ENCODE data around the gene WHAMM. TPM values are rescaled to one million over a fixed set of nuclear protein-coding genes. Genes with fewer than 3 reads are reported as not detected.

WHAMM gene
- total RNA-seq, 4 donors from 2014 or later, result 9.6 to 17.4 (median 14.2) TPM

- peaks cover 4 to 6% (median 4%) of the 10 kb centered on the region in 4 donors for H3K4me1 ChIP-seq
- intact Hi-C loops (cut with DNase I), result no loop called here
- 76% methylated on average over 2 of the region's 2 CpGs for WGBS
- H3K9me3 ChIP-seq, result no peaks in the 10 kb centered on the region
- no peak for DNase-seq (ENCODE audit: extremely low spot score)
- no peak overlapping the region for H3K27ac ChIP-seq (replicated peaks in 1 of 4)
- no peaks in the 10 kb centered on the region for H3K27me3 ChIP-seq
- no peak overlapping the region for H3K4me3 ChIP-seq
- TF ChIP-seq EP300 (IDR thresholded peaks at IDR 0.05), result no peak
- TF ChIP-seq POLR2AphosphoS5 (IDR thresholded peaks at IDR 0.05), result no peak
- TF ChIP-seq CTCF (IDR thresholded peaks at IDR 0.05), result no peak
- TF ChIP-seq POLR2A (IDR thresholded peaks at IDR 0.05; ENCODE audit: low read depth), result no peak
- H3K36me3 ChIP-seq, result no peaks in the 10 kb centered on the region
These were observed 5.4 kb upstream of the WHAMM start for GRCh38 chr15:82803793-82804574.

GRCh38 chr15:82804575-82804949 lies 4.9 kb upstream of the WHAMM start:
- H3K36me3 ChIP-seq, result no peaks in the 10 kb centered on the region
- H3K27ac ChIP-seq (replicated peaks in 1 of 4), result no peak overlapping the region
- WGBS, result 95% methylated on average over 1 of the region's 1 CpG
- no peaks in the 10 kb centered on the region for H3K9me3 ChIP-seq
- H3K27me3 ChIP-seq, result no peaks in the 10 kb centered on the region
- intact Hi-C loops (cut with DNase I), result no loop called here
- no peak for DNase-seq (ENCODE audit: extremely low spot score)
- TF ChIP-seq POLR2AphosphoS5 (IDR thresholded peaks at IDR 0.05), result no peak
- no peak for TF ChIP-seq CTCF (IDR thresholded peaks at IDR 0.05)
- TF ChIP-seq POLR2A (IDR thresholded peaks at IDR 0.05; ENCODE audit: low read depth), result no peak
- TF ChIP-seq EP300 (IDR thresholded peaks at IDR 0.05), result no peak
- no peak overlapping the region for H3K4me3 ChIP-seq
- H3K4me1 ChIP-seq, result peaks cover 5 to 8% (median 6%) of the 10 kb centered on the region in 4 donors

- intact Hi-C loops (cut with DNase I), result no loop called here
- TF ChIP-seq EP300 (IDR thresholded peaks at IDR 0.05), result no peak
- no peak for TF ChIP-seq CTCF (IDR thresholded peaks at IDR 0.05)
- TF ChIP-seq POLR2A (IDR thresholded peaks at IDR 0.05; ENCODE audit: low read depth), result no peak
- TF ChIP-seq POLR2AphosphoS5 (IDR thresholded peaks at IDR 0.05), result no peak
- no peak within 1 kb of the TSS for H3K27ac ChIP-seq (replicated peaks in 1 of 4)
These were observed 3.4 kb upstream of the WHAMM start, which contains the start of gene FSD2 for GRCh38 chr15:82805994-82806406. TSS of gene FSD2 (minus strand) at chr15:82806069. CDS start at chr15:82787390, 18,679 bp downstream.

GRCh38 chr15:82807920-82808633 lies 1.4 kb upstream of the WHAMM start:
- Histone ChIP-seq H3K36me3 (peaks cover 0 to 2% (median under 1%) of the 10 kb centered on the region in 4 donors), H3K4me3 (no peak overlapping the region), H3K4me1 (peaks cover 19 to 30% (median 29%) of the 10 kb centered on the region in 4 donors), H3K9me3 (no peaks in the 10 kb centered on the region), H3K27me3 (no peaks in the 10 kb centered on the region), H3K27ac (replicated peaks in 1 of 4) (no peak overlapping the region)
- TF ChIP-seq POLR2AphosphoS5 (IDR thresholded peaks at IDR 0.05) (no peak), POLR2A (IDR thresholded peaks at IDR 0.05; ENCODE audit: low read depth) (no peak), CTCF (IDR thresholded peaks at IDR 0.05) (no peak), EP300 (IDR thresholded peaks at IDR 0.05) (no peak)
- WGBS, result 92% methylated on average over 11 of the region's 11 CpGs
- intact Hi-C loops (cut with DNase I), result loop anchor here (2.0 kb wide), 1 partner anchor 57 kb away; no protein-coding TSS in a partner anchor
- DNase-seq (ENCODE audit: extremely low spot score), result no peak

More at GRCh38 chr15:82805994-82806406, 3.4 kb upstream of the WHAMM start, which contains the start of gene FSD2:
- peaks cover 6 to 11% (median 9%) of the 10 kb centered on the region in 4 donors for H3K4me1 ChIP-seq
- no peak within 1 kb of the TSS for H3K4me3 ChIP-seq
- no peaks in the 10 kb centered on the region for H3K9me3 ChIP-seq
- no peaks in the 10 kb centered on the region for H3K27me3 ChIP-seq
- 86% methylated on average over 2 of the region's 2 CpGs for WGBS
- no peak for DNase-seq (ENCODE audit: extremely low spot score)
- no peaks in the 10 kb centered on the region for H3K36me3 ChIP-seq
